Liver (tissue), 9 donors: ENCODE data around the gene EEFSEC. TPM values are rescaled to one million over a fixed set of nuclear protein-coding genes. Genes with fewer than 3 reads are reported as not detected.

Experiments
- DNase-seq: peaks from one replicate; pipeline ENCODE4 v3.0.0-alpha.2; 2017; ENCODE audit warnings: low spot score
- H3K27ac ChIP-seq, 2 donors: one replicate each; pipeline ENCODE4 v1.7.0; 2013; ENCODE audit warnings: inconsistent platforms in 2 of 2, low read length in 2 of 2, control low read depth in 1 of 2, low read depth in 1 of 2, mild to moderate bottlenecking in 1 of 2
- H3K27me3 ChIP-seq, 4 donors: one replicate each; pipeline versions ENCODE4 v1.6.1 to v1.7.0; 2013; ENCODE audit warnings: low read length in 3 of 4, inconsistent platforms in 1 of 4, mild to moderate bottlenecking in 1 of 4, moderate library complexity in 1 of 4; ENCODE audit not compliant: control insufficient read depth in 4 of 4, insufficient read depth in 4 of 4
- H3K36me3 ChIP-seq, 4 donors: one replicate each; pipeline versions ENCODE4 v1.6.1 to v1.7.0; 2013; ENCODE audit warnings: low read length in 3 of 4, mild to moderate bottlenecking in 3 of 4, low read depth in 1 of 4, moderate library complexity in 1 of 4; ENCODE audit not compliant: control insufficient read depth in 4 of 4, insufficient read depth in 3 of 4
- H3K4me1 ChIP-seq, 4 donors: one replicate each; pipeline versions ENCODE4 v1.6.1 to v1.7.0; 2013; ENCODE audit warnings: low read length in 3 of 4, mild to moderate bottlenecking in 3 of 4, moderate library complexity in 1 of 4; ENCODE audit not compliant: control insufficient read depth in 4 of 4, insufficient read depth in 4 of 4
- H3K4me3 ChIP-seq, 3 donors: one replicate each; pipeline versions ENCODE4 v1.6.1 to v1.7.0; 2013; ENCODE audit warnings: low read length in 3 of 3, control low read depth in 1 of 3, low read depth in 1 of 3, mild to moderate bottlenecking in 1 of 3
- H3K9ac ChIP-seq, 2 donors: one replicate each; pipeline ENCODE4 v1.7.0; 2013; ENCODE audit warnings: low read length in 2 of 2, mild to moderate bottlenecking in 2 of 2, moderate library complexity in 2 of 2, control low read depth in 1 of 2, low read depth in 1 of 2
- H3K9me3 ChIP-seq, 4 donors: one replicate each; pipeline versions ENCODE4 v1.6.1 to v1.7.0; 2013; ENCODE audit warnings: low read length in 3 of 4; ENCODE audit not compliant: control insufficient read depth in 4 of 4
- FOXA2 ChIP-seq: IDR thresholded peaks from 2 replicates; pipeline ENCODE4 v1.6.1; 2016; ENCODE audit warnings: antibody characterized with exemption
- HNF4A ChIP-seq, 2 donors: conservative IDR thresholded peaks; 2 replicates each; pipeline ENCODE4 v1.6.1; 2016; ENCODE audit warnings: antibody characterized with exemption in 2 of 2, mild to moderate bottlenecking in 2 of 2
- HNF4G ChIP-seq: IDR thresholded peaks from 2 replicates; pipeline ENCODE4 v1.6.1; 2016; ENCODE audit warnings: antibody characterized with exemption
- JUND ChIP-seq, 2 donors: IDR thresholded peaks; 2 replicates each; pipeline ENCODE4 v1.6.1; 2016; ENCODE audit warnings: antibody characterized with exemption in 2 of 2
- MAX ChIP-seq: IDR thresholded peaks from 2 replicates; pipeline ENCODE4 v1.6.1; 2016; ENCODE audit warnings: antibody characterized with exemption
- NR2F2 ChIP-seq: IDR thresholded peaks from 2 replicates; pipeline ENCODE4 v1.6.1; 2016; ENCODE audit warnings: antibody characterized with exemption
- RAD21 ChIP-seq, 2 donors: IDR thresholded peaks; 2 replicates each; pipeline ENCODE4 v1.6.1; 2016; ENCODE audit warnings: antibody characterized with exemption in 2 of 2, mild to moderate bottlenecking in 2 of 2
- REST ChIP-seq: IDR thresholded peaks from 2 replicates; pipeline ENCODE4 v1.6.1; 2016; ENCODE audit warnings: antibody characterized with exemption, mild to moderate bottlenecking
- RXRA ChIP-seq, 2 donors: IDR thresholded peaks; 2 replicates each; pipeline ENCODE4 v1.6.1; 2017 to 2018; ENCODE audit warnings: antibody characterized with exemption in 2 of 2, mild to moderate bottlenecking in 1 of 2
- SP1 ChIP-seq: IDR thresholded peaks from 2 replicates; pipeline ENCODE4 v1.6.1; 2018; ENCODE audit warnings: antibody characterized with exemption, mild to moderate bottlenecking
- TAF1 ChIP-seq: conservative IDR thresholded peaks from 2 replicates; pipeline ENCODE4 v1.6.1; 2016; ENCODE audit warnings: antibody characterized with exemption, mild to moderate bottlenecking
- WGBS: extraction: QIAGEN DNeasy Blood & Tissue Kit; methylation state at CpG from one replicate; pipeline ENCODE4 v1.1.7; 2013; 5-methylcytosine and 5-hydroxymethylcytosine counted together
- polyA plus RNA-seq, 2 donors: library from polyadenylated mRNA; stranded (reverse) in 1 of 2; unstranded in 1 of 2; fragments of 200-250 nt in 1 of 2; fragments of >200 nt in 1 of 2; fragmentation: Nextera tagmentation in 1 of 2; extraction: Ambion mirVana in 1 of 2; gene quantifications; one replicate each; pipeline versions ENCODE4 v1.2.1 to v1.2.3, GENCODE V29; 2013 to 2015
- total RNA-seq, 2 donors: library from RNA; depleted of rRNA; stranded (reverse); fragments of >200 nt; gene quantifications; one replicate each; pipeline ENCODE4 v1.2.3, GENCODE V29; 2014
- donor health status: healthy.
- donor health status: healthy.
- donor health status: healthy.
- donor health status: healthy.
- donor health status: healthy.

Gene EEFSEC
- total and polyA plus RNA-seq, 4 donors: 8.4 to 13.1 (median 10.7) TPM

- no peak for TF ChIP-seq REST
These were observed 209.0 kb downstream of the EEFSEC start (continued) for GRCh38 chr3:128362026-128362965.

- TF ChIP-seq RXRA (IDR thresholded peaks at IDR 0.05) (no peak), NR2F2 (no peak), JUND (IDR thresholded peaks at IDR 0.05) (no peak), MAX (no peak), HNF4G (no peak), RAD21 (IDR thresholded peaks at IDR 0.05) (no peak), FOXA2 (no peak), SP1 (no peak), REST (no peak), HNF4A (conservative IDR thresholded peaks at IDR 0.05) (no peak)
- no peaks in the 10 kb centered on the region for H3K9me3 ChIP-seq
- H3K36me3 ChIP-seq: peaks cover 0 to 15% (median 5%) of the 10 kb centered on the region in 4 donors
- H3K4me3 ChIP-seq: no peak overlapping the region
- DNase-seq: no peak
- peaks cover 0 to 1% (median 0%) of the 10 kb centered on the region in 4 donors for H3K4me1 ChIP-seq
- no peak overlapping the region for H3K9ac ChIP-seq
- no peak overlapping the region for H3K27ac ChIP-seq
- 97% methylated on average over 6 of the region's 6 CpGs for WGBS
- no peaks in the 10 kb centered on the region for H3K27me3 ChIP-seq
These were observed 211.0 kb downstream of the EEFSEC start for GRCh38 chr3:128364291-128364690.

GRCh38 chr3:128364808-128365360, 211.6 kb downstream of the EEFSEC start:
- DNase-seq: no peak
- Histone ChIP-seq H3K4me1 (peaks cover 0 to 1% (median 0%) of the 10 kb centered on the region in 4 donors), H3K27me3 (no peaks in the 10 kb centered on the region), H3K36me3 (peaks cover 0 to 15% (median 5%) of the 10 kb centered on the region in 4 donors), H3K27ac (no peak overlapping the region), H3K4me3 (no peak overlapping the region), H3K9ac (no peak overlapping the region), H3K9me3 (no peaks in the 10 kb centered on the region)
- no peak for TF ChIP-seq TAF1
- 97% methylated on average over 7 of the region's 7 CpGs for WGBS
